Measurements from ENCODE around the gene GTPBP4. TPM values are rescaled to one million over a fixed set of nuclear protein-coding genes. Genes with fewer than 3 reads are reported as not detected.
A peak's percentile ranks its signal among the peaks of the same experiment; 100 is the strongest.
"Not testable (repeated sequence)": the region's sequence is repeated elsewhere in the genome, so short reads cannot be mapped to it uniquely, and the experiment has no call there.

The GTPBP4 gene
- polyA plus RNA-seq, 2 of the 4 experiments (the other 2 are of a cell fraction), result 67.8 to 104 TPM

GRCh38 chr10:1009947-1010346 is 21.7 kb downstream of the GTPBP4 start:
- WGBS (ENCODE audit: missing lambda C conversion rate), result 78% methylated on average over 7 of the region's 8 CpGs
- FAIRE-seq; H3K9me3 ChIP-seq; DNase-seq (ENCODE audit: low read depth in 1 of 2, low spot score in 1 of 2); H3K27ac ChIP-seq; CTCF ChIA-PET; POLR2A ChIA-PET; H3K4me2 ChIP-seq; H3K4me3 ChIP-seq; ATAC-seq; H3K4me1 ChIP-seq: not testable (repeated sequence)

GRCh38 chr10:1010703-1011102 is 22.5 kb downstream of the GTPBP4 start:
- ATAC-seq, result peak in 1 of 2 experiments; percentile 27; a peak in 3 of 6 replicates
- no peak for FAIRE-seq
- POLR2A ChIA-PET, result no interaction called here
- TF ChIP-seq HOXB13 (CRISPR knock-in tag; IDR thresholded peaks at IDR 0.05; ENCODE audit: low read depth) (no peak), KDM5A (IDR thresholded peaks at IDR 0.05) (no peak)
- WGBS (ENCODE audit: missing lambda C conversion rate), result 98% methylated on average over 4 of the region's 7 CpGs
- no peak overlapping the region for H3K27ac ChIP-seq
- DNase-seq (ENCODE audit: low read depth in 1 of 2, low spot score in 1 of 2), result no peak
- H3K9me3 ChIP-seq, result no peaks in the 10 kb centered on the region
- no peaks in the 10 kb centered on the region for H3K4me1 ChIP-seq
- no peak overlapping the region for H3K4me3 ChIP-seq
- CTCF ChIA-PET, result no interaction called here
- H3K4me2 ChIP-seq, result no peak overlapping the region

GRCh38 chr10:1011696-1012095 is 23.5 kb downstream of the GTPBP4 start:
- Histone ChIP-seq H3K27ac (no peak overlapping the region), H3K4me1 (no peaks in the 10 kb centered on the region), H3K9me3 (no peaks in the 10 kb centered on the region), H3K4me3 (no peak overlapping the region), H3K4me2 (no peak overlapping the region)
- WGBS (ENCODE audit: missing lambda C conversion rate), result 95% methylated on average over 16 of the region's 16 CpGs
- ATAC-seq (peak in 1 of 2 experiments; percentile 11; a peak in 1 of 6 replicates), FAIRE-seq (no peak), DNase-seq (ENCODE audit: low read depth in 1 of 2, low spot score in 1 of 2) (no peak)
- POLR2A ChIA-PET, result no interaction called here
- TF ChIP-seq ZNF302 (CRISPR knock-in tag; IDR thresholded peaks at IDR 0.05) (no peak), CTCF (IDR thresholded peaks at IDR 0.05) (no peak), CHD4 (IDR thresholded peaks at IDR 0.05; ENCODE audit: borderline replicate concordance) (no peak), HOXB13 (CRISPR knock-in tag; IDR thresholded peaks at IDR 0.05; ENCODE audit: low read depth) (no peak), PHF8 (IDR thresholded peaks at IDR 0.05; ENCODE audit: borderline replicate concordance, low read depth) (no peak), RCOR1 (IDR thresholded peaks at IDR 0.05; ENCODE audit: low read depth, low read length) (no peak), FOSB (CRISPR knock-in tag; IDR thresholded peaks at IDR 0.05) (no peak), MYC (IDR thresholded peaks at IDR 0.05; ENCODE audit: borderline replicate concordance, low read length) (no peak), ZC3H11A (IDR thresholded peaks at IDR 0.05) (no peak), ZSCAN20 (CRISPR knock-in tag; IDR thresholded peaks at IDR 0.05) (no peak), SMC3 (IDR thresholded peaks at IDR 0.05) (no peak)
- TF ChIP-seq, protein P1, sequence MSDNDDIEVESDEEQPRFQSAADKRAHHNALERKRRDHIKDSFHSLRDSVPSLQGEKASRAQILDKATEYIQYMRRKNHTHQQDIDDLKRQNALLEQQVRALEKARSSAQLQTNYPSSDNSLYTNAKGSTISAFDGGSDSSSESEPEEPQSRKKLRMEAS (IDR thresholded peaks at IDR 0.05), result no peak
- TF ChIP-seq, protein P2, sequence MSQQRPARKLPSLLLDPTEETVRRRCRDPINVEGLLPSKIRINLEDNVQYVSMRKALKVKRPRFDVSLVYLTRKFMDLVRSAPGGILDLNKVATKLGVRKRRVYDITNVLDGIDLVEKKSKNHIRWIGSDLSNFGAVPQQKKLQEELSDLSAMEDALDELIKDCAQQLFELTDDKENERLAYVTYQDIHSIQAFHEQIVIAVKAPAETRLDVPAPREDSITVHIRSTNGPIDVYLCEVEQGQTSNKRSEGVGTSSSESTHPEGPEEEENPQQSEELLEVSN (IDR thresholded peaks at IDR 0.05; ENCODE audit: borderline replicate concordance, low read depth), result no peak
- TF ChIP-seq, protein P3, sequence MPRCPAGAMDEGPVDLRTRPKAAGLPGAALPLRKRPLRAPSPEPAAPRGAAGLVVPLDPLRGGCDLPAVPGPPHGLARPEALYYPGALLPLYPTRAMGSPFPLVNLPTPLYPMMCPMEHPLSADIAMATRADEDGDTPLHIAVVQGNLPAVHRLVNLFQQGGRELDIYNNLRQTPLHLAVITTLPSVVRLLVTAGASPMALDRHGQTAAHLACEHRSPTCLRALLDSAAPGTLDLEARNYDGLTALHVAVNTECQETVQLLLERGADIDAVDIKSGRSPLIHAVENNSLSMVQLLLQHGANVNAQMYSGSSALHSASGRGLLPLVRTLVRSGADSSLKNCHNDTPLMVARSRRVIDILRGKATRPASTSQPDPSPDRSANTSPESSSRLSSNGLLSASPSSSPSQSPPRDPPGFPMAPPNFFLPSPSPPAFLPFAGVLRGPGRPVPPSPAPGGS (IDR thresholded peaks at IDR 0.05), result no peak
- CTCF ChIA-PET, result interaction anchor here (1.0 kb wide), 1 partner anchor 25 kb away, joined by 4 read pairs; no protein-coding TSS in a partner anchor

- FAIRE-seq, result no peak
- TF ChIP-seq CEBPB (IDR thresholded peaks at IDR 0.05) (no peak), HOXB13 (CRISPR knock-in tag; IDR thresholded peaks at IDR 0.05; ENCODE audit: low read depth) (no peak), HEYL (CRISPR knock-in tag; IDR thresholded peaks at IDR 0.05) (no peak), HDAC2 (IDR thresholded peaks at IDR 0.05) (no peak), ZFP36 (IDR thresholded peaks at IDR 0.05; ENCODE audit: borderline replicate concordance, partially characterized antibody) (no peak), ZC3H11A (IDR thresholded peaks at IDR 0.05) (no peak), CHD2 (IDR thresholded peaks at IDR 0.05; ENCODE audit: low read length, partially characterized antibody) (no peak), CBX2 (IDR thresholded peaks at IDR 0.05; ENCODE audit: borderline replicate concordance, low read depth) (no peak)
- TF ChIP-seq, protein P4, sequence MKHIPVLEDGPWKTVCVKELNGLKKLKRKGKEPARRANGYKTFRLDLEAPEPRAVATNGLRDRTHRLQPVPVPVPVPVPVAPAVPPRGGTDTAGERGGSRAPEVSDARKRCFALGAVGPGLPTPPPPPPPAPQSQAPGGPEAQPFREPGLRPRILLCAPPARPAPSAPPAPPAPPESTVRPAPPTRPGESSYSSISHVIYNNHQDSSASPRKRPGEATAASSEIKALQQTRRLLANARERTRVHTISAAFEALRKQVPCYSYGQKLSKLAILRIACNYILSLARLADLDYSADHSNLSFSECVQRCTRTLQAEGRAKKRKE (CRISPR knock-in tag; IDR thresholded peaks at IDR 0.05; ENCODE audit: low read depth), result no peak
- POLR2A ChIA-PET, result no interaction called here
Measured at GRCh38 chr10:1015688-1016087, 27.5 kb downstream of the GTPBP4 start.

More at GRCh38 chr10:1015688-1016087, 27.5 kb downstream of the GTPBP4 start:
- ATAC-seq (no peak), DNase-seq (ENCODE audit: low read depth in 1 of 2, low spot score in 1 of 2) (no peak)
- Histone ChIP-seq H3K27ac (no peak overlapping the region), H3K4me1 (no peaks in the 10 kb centered on the region), H3K4me3 (no peak overlapping the region), H3K4me2 (no peak overlapping the region), H3K9me3 (no peaks in the 10 kb centered on the region)
- CTCF ChIA-PET, result no interaction called here
- 95% methylated on average over 10 of the region's 11 CpGs for WGBS (ENCODE audit: missing lambda C conversion rate)
